ENCODE results near the gene SSC4D. TPM values are rescaled to one million over a fixed set of nuclear protein-coding genes. Genes with fewer than 3 reads are reported as not detected.

Gene SSC4D
- total and polyA plus RNA-seq, 9 of the 15 experiments (the other 6 are each of a cell fraction or from before 2014, with no cell fraction given) = 0.06 to 1.1 (median 0.85) TPM; not detected in 1

DNA sequence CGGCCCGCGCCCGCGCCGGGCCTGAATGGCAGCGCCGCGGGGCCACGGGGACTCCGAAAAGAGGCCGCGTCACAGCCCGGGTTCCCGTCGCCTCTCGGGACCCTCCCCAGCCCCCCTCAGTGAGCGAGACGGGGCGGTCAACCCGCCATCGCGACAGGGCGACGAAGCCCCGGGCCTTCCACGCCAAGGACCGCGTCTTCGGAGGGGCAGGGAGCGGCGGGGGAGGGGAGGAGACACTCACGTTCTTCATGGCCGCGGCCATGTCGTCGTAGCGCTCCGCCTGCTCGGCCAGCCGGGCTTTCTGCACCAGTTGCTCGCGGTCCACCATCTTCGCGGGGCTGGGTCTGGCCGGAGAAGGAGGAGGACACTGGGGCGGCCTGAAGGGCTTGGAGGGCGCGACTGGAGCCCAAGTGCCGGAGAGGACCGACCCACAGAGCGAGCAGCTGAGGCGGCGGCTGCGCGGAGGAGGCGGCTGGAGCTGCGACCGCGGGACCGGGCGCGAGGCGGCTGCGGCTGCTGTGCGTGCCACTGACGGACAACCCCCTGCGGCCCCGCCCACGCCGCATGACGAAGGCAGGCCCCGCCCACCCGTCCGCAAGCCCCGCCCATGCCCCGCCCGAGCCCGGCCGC lies 50.9 kb downstream of the SSC4D start, which contains the start of gene YWHAG (continued):
- TF ChIP-seq, protein P1, sequence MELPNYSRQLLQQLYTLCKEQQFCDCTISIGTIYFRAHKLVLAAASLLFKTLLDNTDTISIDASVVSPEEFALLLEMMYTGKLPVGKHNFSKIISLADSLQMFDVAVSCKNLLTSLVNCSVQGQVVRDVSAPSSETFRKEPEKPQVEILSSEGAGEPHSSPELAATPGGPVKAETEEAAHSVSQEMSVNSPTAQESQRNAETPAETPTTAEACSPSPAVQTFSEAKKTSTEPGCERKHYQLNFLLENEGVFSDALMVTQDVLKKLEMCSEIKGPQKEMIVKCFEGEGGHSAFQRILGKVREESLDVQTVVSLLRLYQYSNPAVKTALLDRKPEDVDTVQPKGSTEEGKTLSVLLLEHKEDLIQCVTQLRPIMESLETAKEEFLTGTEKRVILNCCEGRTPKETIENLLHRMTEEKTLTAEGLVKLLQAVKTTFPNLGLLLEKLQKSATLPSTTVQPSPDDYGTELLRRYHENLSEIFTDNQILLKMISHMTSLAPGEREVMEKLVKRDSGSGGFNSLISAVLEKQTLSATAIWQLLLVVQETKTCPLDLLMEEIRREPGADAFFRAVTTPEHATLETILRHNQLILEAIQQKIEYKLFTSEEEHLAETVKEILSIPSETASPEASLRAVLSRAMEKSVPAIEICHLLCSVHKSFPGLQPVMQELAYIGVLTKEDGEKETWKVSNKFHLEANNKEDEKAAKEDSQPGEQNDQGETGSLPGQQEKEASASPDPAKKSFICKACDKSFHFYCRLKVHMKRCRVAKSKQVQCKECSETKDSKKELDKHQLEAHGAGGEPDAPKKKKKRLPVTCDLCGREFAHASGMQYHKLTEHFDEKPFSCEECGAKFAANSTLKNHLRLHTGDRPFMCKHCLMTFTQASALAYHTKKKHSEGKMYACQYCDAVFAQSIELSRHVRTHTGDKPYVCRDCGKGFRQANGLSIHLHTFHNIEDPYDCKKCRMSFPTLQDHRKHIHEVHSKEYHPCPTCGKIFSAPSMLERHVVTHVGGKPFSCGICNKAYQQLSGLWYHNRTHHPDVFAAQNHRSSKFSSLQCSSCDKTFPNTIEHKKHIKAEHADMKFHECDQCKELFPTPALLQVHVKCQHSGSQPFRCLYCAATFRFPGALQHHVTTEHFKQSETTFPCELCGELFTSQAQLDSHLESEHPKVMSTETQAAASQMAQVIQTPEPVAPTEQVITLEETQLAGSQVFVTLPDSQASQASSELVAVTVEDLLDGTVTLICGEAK (IDR thresholded peaks at IDR 0.05) = no peak
- TF ChIP-seq, protein P1 (CRISPR knock-in tag; IDR thresholded peaks at IDR 0.05) = no peak
- TF ChIP-seq BRD9 (IDR thresholded peaks at IDR 0.05; ENCODE audit: low read depth, partially characterized antibody) (peak; percentile 27), KAT8 (IDR thresholded peaks at IDR 0.05; ENCODE audit: low read depth) (no peak), TRIM25 (IDR thresholded peaks at IDR 0.05; ENCODE audit: borderline replicate concordance) (no peak), FUS (optimal IDR thresholded peaks at IDR 0.05; ENCODE audit: low read depth, low read length) (peak; percentile 52), PURB (CRISPR knock-in tag; IDR thresholded peaks at IDR 0.05; ENCODE audit: low read depth) (no peak), ZNF589 (CRISPR knock-in tag; IDR thresholded peaks at IDR 0.05; ENCODE audit: low read depth) (no peak), TAF15 (IDR thresholded peaks at IDR 0.05; ENCODE audit: low read depth, low read length) (no peak), LARP7 (IDR thresholded peaks at IDR 0.05) (no peak; the same call in 1 of the 2 replicates)
- TF ChIP-seq, protein P2, sequence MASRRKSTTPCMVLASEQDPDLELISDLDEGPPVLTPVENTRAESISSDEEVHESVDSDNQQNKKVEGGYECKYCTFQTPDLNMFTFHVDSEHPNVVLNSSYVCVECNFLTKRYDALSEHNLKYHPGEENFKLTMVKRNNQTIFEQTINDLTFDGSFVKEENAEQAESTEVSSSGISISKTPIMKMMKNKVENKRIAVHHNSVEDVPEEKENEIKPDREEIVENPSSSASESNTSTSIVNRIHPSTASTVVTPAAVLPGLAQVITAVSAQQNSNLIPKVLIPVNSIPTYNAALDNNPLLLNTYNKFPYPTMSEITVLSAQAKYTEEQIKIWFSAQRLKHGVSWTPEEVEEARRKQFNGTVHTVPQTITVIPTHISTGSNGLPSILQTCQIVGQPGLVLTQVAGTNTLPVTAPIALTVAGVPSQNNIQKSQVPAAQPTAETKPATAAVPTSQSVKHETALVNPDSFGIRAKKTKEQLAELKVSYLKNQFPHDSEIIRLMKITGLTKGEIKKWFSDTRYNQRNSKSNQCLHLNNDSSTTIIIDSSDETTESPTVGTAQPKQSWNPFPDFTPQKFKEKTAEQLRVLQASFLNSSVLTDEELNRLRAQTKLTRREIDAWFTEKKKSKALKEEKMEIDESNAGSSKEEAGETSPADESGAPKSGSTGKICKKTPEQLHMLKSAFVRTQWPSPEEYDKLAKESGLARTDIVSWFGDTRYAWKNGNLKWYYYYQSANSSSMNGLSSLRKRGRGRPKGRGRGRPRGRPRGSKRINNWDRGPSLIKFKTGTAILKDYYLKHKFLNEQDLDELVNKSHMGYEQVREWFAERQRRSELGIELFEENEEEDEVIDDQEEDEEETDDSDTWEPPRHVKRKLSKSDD (conservative IDR thresholded peaks at IDR 0.05; ENCODE audit: low read length) = no peak

All from K562 (cell line).